HepG2 (cell line): ENCODE data around the gene AIP. TPM values are rescaled to one million over a fixed set of nuclear protein-coding genes. Genes with fewer than 3 reads are reported as not detected.

Source experiments
- ATAC-seq: fragments of 200-7000 bp; cut with Tn5 transposase; 3 replicates; pipeline ENCODE4 v1.9.1; 2020; ENCODE audit warnings: mild to moderate bottlenecking, moderate library complexity
- BruUV-seq: library from RNA; stranded (reverse); fragments of 400-500 nt; replicated peaks from 2 replicates; lab custom pipeline; 2021; lab: Mats Ljungman, UMichigan
- CTCF ChIA-PET: fragments of 300-600 bp; formaldehyde crosslinking; extraction: SDS; loops from one replicate; lab custom pipeline; 2021; ENCODE audit warnings: low total read pairs, inconsistent platforms, low intra/inter-chr PET ratio; lab: Yijun Ruan, JAX
- POLR2A ChIA-PET: fragments of 350-600 bp; sonication (Branson Sonifier 250); formaldehyde crosslinking; loops from one replicate; lab custom pipeline; 2020; ENCODE audit warnings: antibody characterized with exemption, inconsistent platforms; lab: Yijun Ruan, JAX
- DNase-seq: peaks from one replicate; pipeline ENCODE4 v3.0.0-alpha.2; 2015; ENCODE audit warnings: low spot score
- FAIRE-seq: peaks from 3 replicates; lab custom pipeline; 2011; peaks lifted over from hg19 to GRCh38; lab: Jason Lieb, UNC
- H2AFZ ChIP-seq: one replicate; pipeline ENCODE4 v1.6.1; 2011; ENCODE audit warnings: low read length, inconsistent platforms
- H3K27ac ChIP-seq: fragments of 300-600 bp; 3 replicates; pipeline ENCODE4 v1.8.0; 2011; ENCODE audit warnings: mixed run types, mild to moderate bottlenecking, mixed read lengths, low read length, inconsistent platforms; ENCODE audit not compliant: insufficient read depth; ENCODE audit errors: extremely low read length
- H3K27me3 ChIP-seq, 2 experiments: fragments of 200-600 bp in 1 of 2; 2 replicates in 1 of 2; 3 replicates in 1 of 2; pipeline versions ENCODE4 v1.6.0 to v1.8.0; 2011; ENCODE audit warnings: low read length in 2 of 2, mild to moderate bottlenecking in 2 of 2, moderate library complexity in 2 of 2, inconsistent platforms in 1 of 2; ENCODE audit not compliant: insufficient read depth in 2 of 2, control insufficient read depth in 1 of 2
- H3K36me3 ChIP-seq, 2 experiments: fragments of 200-600 bp in 1 of 2; replicated peaks in 1 of 2; 2 replicates in 1 of 2; 3 replicates in 1 of 2; pipeline versions ENCODE4 v1.5.1 to v1.8.0; 2011; ENCODE audit warnings: low read length in 2 of 2, inconsistent platforms in 1 of 2; ENCODE audit not compliant: insufficient read depth in 2 of 2, control insufficient read depth in 1 of 2
- H3K4me1 ChIP-seq: 2 replicates; pipeline ENCODE4 v1.5.1; 2012; ENCODE audit warnings: low read length, inconsistent platforms; ENCODE audit not compliant: insufficient read depth
- H3K4me2 ChIP-seq: 2 replicates; pipeline ENCODE4 v1.6.0; 2011; ENCODE audit warnings: low read depth, low read length, inconsistent platforms
- H3K4me3 ChIP-seq, 3 experiments: fragments of 200-600 bp in 1 of 3; sonication (generic), shearing (Covaris generic) in 1 of 3; replicated peaks in 1 of 3; 2 replicates each; pipeline ENCODE4 v1.5.1; 2011 to 2016; ENCODE audit warnings: low read length in 3 of 3, inconsistent platforms in 2 of 3, low read depth in 2 of 3, mild to moderate bottlenecking in 2 of 3, control low read depth in 1 of 3, mixed read lengths in 1 of 3; ENCODE audit not compliant: insufficient read depth in 1 of 3
- H3K79me2 ChIP-seq: one replicate; pipeline ENCODE4 v1.6.1; 2011; ENCODE audit warnings: low read length, inconsistent platforms; ENCODE audit not compliant: insufficient read depth
- H3K9ac ChIP-seq: 2 replicates; pipeline ENCODE4 v1.6.0; 2011; ENCODE audit warnings: mild to moderate bottlenecking, low read depth, low read length, inconsistent platforms; ENCODE audit not compliant: insufficient read depth
- H3K9me3 ChIP-seq: 2 replicates; pipeline ENCODE4 v1.5.1; 2012; ENCODE audit warnings: mild to moderate bottlenecking, low read length
- H4K20me1 ChIP-seq: 2 replicates; pipeline ENCODE4 v1.6.0; 2011; ENCODE audit warnings: inconsistent platforms, mild to moderate bottlenecking, low read length, moderate library complexity; ENCODE audit not compliant: insufficient read depth
- CEBPB ChIP-seq: IDR thresholded peaks from 2 replicates; pipeline ENCODE4 v1.6.1; 2011; ENCODE audit warnings: low read depth, low read length, improper control_type of control experiment, borderline replicate concordance
- CEBPG ChIP-seq: IDR thresholded peaks from 2 replicates; pipeline ENCODE4 v1.6.1; 2016
- ZNF136 ChIP-seq: sonication (generic); formaldehyde crosslinking; IDR thresholded peaks from 2 replicates; pipeline ENCODE4 v1.8.1; 2022; ENCODE audit warnings: low read depth, mild to moderate bottlenecking, moderate library complexity, missing genetic modification reagents
- ZNF205 ChIP-seq: IDR thresholded peaks from 2 replicates; pipeline ENCODE4 v1.6.1; 2018; ENCODE audit warnings: missing biosample characterization, missing genetic modification reagents
- WGBS: methylation state at CpG from one replicate; pipeline ENCODE4 v1.1.6; 2017; ENCODE audit warnings: low lambda C conversion rate; 5-methylcytosine and 5-hydroxymethylcytosine counted together
- in situ Hi-C: cut with HindIII; loops from 2 replicates; pipeline ENCODE4 v1.10.0; 2017; ENCODE audit warnings: low pct_unique_long_range_greater_than_20kb; ENCODE audit not compliant: extremely low pct_ligation_motif_present
- intact Hi-C: fragments of 100-400 bp; cut with micrococcal nuclease; formaldehyde crosslinking; loops from one replicate; pipeline ENCODE4 v1.10.0; 2022; ENCODE audit not compliant: unreplicated experiment
- polyA plus RNA-seq, 8 experiments: library from polyadenylated mRNA; depleted of rRNA in 3 of 8; stranded (reverse) in 7 of 8; unstranded in 1 of 8; fragments of >200 nt; fragmentation: Illumina TruSeq in 4 of 8; extraction: Trizol in 4 of 8; gene quantifications; 2 replicates each; pipeline versions ENCODE4 v1.2.1 to v1.2.3, GENCODE V29; 2011 to 2016; ENCODE audit warnings: low read depth in 4 of 8, missing spikeins in 1 of 8, mixed read lengths in 1 of 8; ENCODE audit not compliant: insufficient read depth in 1 of 8
- total RNA-seq, 5 experiments: library from RNA; depleted of rRNA; stranded (reverse); fragments of >200 nt; fragmentation: Illumina TruSeq; extraction: Trizol; gene quantifications; 2 replicates each; pipeline ENCODE4 v1.2.3, GENCODE V29; 2016; ENCODE audit warnings: low read depth in 1 of 5

Gene AIP
- total and polyA plus RNA-seq, 2 of the 13 experiments (the other 11 are each of a cell fraction or from before 2014, with no cell fraction given) = 51.8 to 110 TPM

GRCh38 chr11:67500831-67501715 is 18.2 kb downstream of the AIP start:
- Histone ChIP-seq H3K9me3 (no peaks in the 10 kb centered on the region), H3K27ac (no peak overlapping the region), H3K4me2 (no peak overlapping the region), H4K20me1 (no peaks in the 10 kb centered on the region), H3K79me2 (no peaks in the 10 kb centered on the region), H3K4me3 (no peak overlapping the region), H3K36me3 (no peaks in the 10 kb centered on the region; a peak in 2 of 5 replicates), H3K27me3 (no peaks in the 10 kb centered on the region), H3K4me1 (peaks cover 14% of the 10 kb centered on the region; the same call in 1 of the 2 replicates), H3K9ac (no peak overlapping the region), H2AFZ (no peak overlapping the region)
- TF ChIP-seq CEBPG = 0 out of 2 replicates have a peak, but pooled peaks have one; percentile 18
- no peak for TF ChIP-seq ZNF205 (CRISPR knock-in tag)
- TF ChIP-seq CEBPB = peak; percentile 89
- ChIA-PET POLR2A (no interaction called here), CTCF (no interaction called here)
- ATAC-seq (no peak), DNase-seq (no peak), FAIRE-seq (no peak)
- 90% methylated on average over 8 of the region's 9 CpGs for WGBS
- no TSS peak for BruUV-seq
- in situ Hi-C loops = no loop called here
- intact Hi-C loops = no loop called here

- ATAC-seq (no peak), DNase-seq (no peak), FAIRE-seq (no peak)
- POLR2A ChIA-PET = no interaction called here
- Histone ChIP-seq H4K20me1 (no peaks in the 10 kb centered on the region), H3K79me2 (peaks cover under 1% of the 10 kb centered on the region), H3K4me2 (no peak overlapping the region), H3K4me3 (no peak overlapping the region), H3K27me3 (no peaks in the 10 kb centered on the region), H3K9me3 (no peaks in the 10 kb centered on the region), H3K4me1 (peaks cover 22% of the 10 kb centered on the region), H3K27ac (no peak overlapping the region), H2AFZ (no peak overlapping the region), H3K36me3 (no peaks in the 10 kb centered on the region; a peak in 1 of 5 replicates), H3K9ac (no peak overlapping the region)
- intact Hi-C loops = no loop called here
- BruUV-seq = no TSS peak
- in situ Hi-C loops = no loop called here
- no peak for TF ChIP-seq ZNF136 (CRISPR knock-in tag)
- TF ChIP-seq, all 625 proteins: peak for 0
- 97% methylated on average over 17 of the region's 18 CpGs for WGBS
- CTCF ChIA-PET = no interaction called here
Observed at GRCh38 chr11:67501854-67502253, 19.0 kb downstream of the AIP start.
